HepG2 (cell line): Measurements from ENCODE around the gene AHCY. TPM values are rescaled to one million over a fixed set of nuclear protein-coding genes. Genes with fewer than 3 reads are reported as not detected.

ENCODE experiments used
- ATF7-NPFF ChIP-seq: sonication (generic); formaldehyde crosslinking; IDR thresholded peaks from 2 replicates; pipeline ENCODE4 v1.8.1; 2023; ENCODE audit warnings: mild to moderate bottlenecking, low read depth, missing genetic modification reagents, moderate library complexity
- CREM ChIP-seq, 2 experiments: sonication (generic) in 1 of 2; formaldehyde crosslinking in 1 of 2; IDR thresholded peaks; 2 replicates each; pipeline versions ENCODE4 v1.4.0 to v1.6.1; 2016 to 2020; ENCODE audit warnings: antibody characterized with exemption in 1 of 2, mild to moderate bottlenecking in 1 of 2, missing genetic modification reagents in 1 of 2
- ELF4 ChIP-seq: sonication (generic); formaldehyde crosslinking; IDR thresholded peaks from 2 replicates; pipeline ENCODE4 v1.5.0; 2020; ENCODE audit warnings: missing genetic modification reagents, mild to moderate bottlenecking, moderate library complexity, borderline replicate concordance
- POGK ChIP-seq: sonication (generic); formaldehyde crosslinking; conservative IDR thresholded peaks from 2 replicates; pipeline ENCODE4 v1.8.0; 2022; ENCODE audit warnings: mild to moderate bottlenecking, moderate library complexity, missing genetic modification reagents
- SNAPC4 ChIP-seq: sonication (generic); formaldehyde crosslinking; IDR thresholded peaks from 2 replicates; pipeline ENCODE4 v1.4.0; 2020; ENCODE audit warnings: mild to moderate bottlenecking, missing genetic modification reagents
- ZNF256 ChIP-seq: sonication (generic); formaldehyde crosslinking; conservative IDR thresholded peaks from 2 replicates; pipeline ENCODE4 v1.4.0; 2020; ENCODE audit warnings: missing genetic modification reagents
- ZNF776 ChIP-seq: sonication (generic); formaldehyde crosslinking; IDR thresholded peaks from 2 replicates; pipeline ENCODE4 v1.4.0; 2020; ENCODE audit warnings: mild to moderate bottlenecking, missing genetic modification reagents
- ZSCAN30 ChIP-seq: sonication (generic); formaldehyde crosslinking; IDR thresholded peaks from 2 replicates; pipeline ENCODE4 v1.5.0; 2020; ENCODE audit warnings: mild to moderate bottlenecking, missing genetic modification reagents
- polyA plus RNA-seq, 8 experiments: library from polyadenylated mRNA; depleted of rRNA in 3 of 8; stranded (reverse) in 7 of 8; unstranded in 1 of 8; fragments of >200 nt; fragmentation: Illumina TruSeq in 4 of 8; extraction: Trizol in 4 of 8; gene quantifications; 2 replicates each; pipeline versions ENCODE4 v1.2.1 to v1.2.3, GENCODE V29; 2011 to 2016; ENCODE audit warnings: low read depth in 4 of 8, missing spikeins in 1 of 8, mixed read lengths in 1 of 8; ENCODE audit not compliant: insufficient read depth in 1 of 8
- total RNA-seq, 5 experiments: library from RNA; depleted of rRNA; stranded (reverse); fragments of >200 nt; fragmentation: Illumina TruSeq; extraction: Trizol; gene quantifications; 2 replicates each; pipeline ENCODE4 v1.2.3, GENCODE V29; 2016; ENCODE audit warnings: low read depth in 1 of 5
- TF ChIP-seq, protein P1 (sequence below): sonication (generic); formaldehyde crosslinking; IDR thresholded peaks from 2 replicates; pipeline ENCODE4 v1.4.0; 2020; ENCODE audit warnings: missing genetic modification reagents, borderline replicate concordance
- TF ChIP-seq, protein P2 (sequence below): IDR thresholded peaks from 2 replicates; pipeline ENCODE4 v1.6.1; 2012; ENCODE audit warnings: low read length, improper control_type of control experiment
- TF ChIP-seq, protein P3 (sequence below): IDR thresholded peaks from 2 replicates; pipeline ENCODE4 v1.6.1; 2016; ENCODE audit warnings: mild to moderate bottlenecking
- TF ChIP-seq, protein P4 (sequence below): IDR thresholded peaks from 2 replicates; pipeline ENCODE4 v1.6.1; 2016

Gene AHCY
- total and polyA plus RNA-seq, 2 of the 13 experiments (the other 11 are each of a cell fraction or from before 2014, with no cell fraction given), result 407 to 419 TPM

GRCh38 chr20:34302723-34303533, at the start of gene AHCY (continued):
- TF ChIP-seq SNAPC4 (peak; percentile 98), POGK (CRISPR knock-in tag) (peak; percentile 86), ZSCAN30 (CRISPR knock-in tag) (0 out of 2 replicates have a peak, but pooled peaks have one; percentile 77), CREM (IDR thresholded peaks at IDR 0.05) (peak; percentile 49), CREM (CRISPR knock-in tag; IDR thresholded peaks at IDR 0.05) (no peak), ATF7-NPFF (CRISPR knock-in tag) (peak; percentile 99), ELF4 (CRISPR knock-in tag) (peak; percentile 95), ZNF776 (CRISPR knock-in tag) (peak; percentile 93), ZNF256 (CRISPR knock-in tag) (no peak; the same call in 1 of the 2 replicates)
- TF ChIP-seq, protein P1, sequence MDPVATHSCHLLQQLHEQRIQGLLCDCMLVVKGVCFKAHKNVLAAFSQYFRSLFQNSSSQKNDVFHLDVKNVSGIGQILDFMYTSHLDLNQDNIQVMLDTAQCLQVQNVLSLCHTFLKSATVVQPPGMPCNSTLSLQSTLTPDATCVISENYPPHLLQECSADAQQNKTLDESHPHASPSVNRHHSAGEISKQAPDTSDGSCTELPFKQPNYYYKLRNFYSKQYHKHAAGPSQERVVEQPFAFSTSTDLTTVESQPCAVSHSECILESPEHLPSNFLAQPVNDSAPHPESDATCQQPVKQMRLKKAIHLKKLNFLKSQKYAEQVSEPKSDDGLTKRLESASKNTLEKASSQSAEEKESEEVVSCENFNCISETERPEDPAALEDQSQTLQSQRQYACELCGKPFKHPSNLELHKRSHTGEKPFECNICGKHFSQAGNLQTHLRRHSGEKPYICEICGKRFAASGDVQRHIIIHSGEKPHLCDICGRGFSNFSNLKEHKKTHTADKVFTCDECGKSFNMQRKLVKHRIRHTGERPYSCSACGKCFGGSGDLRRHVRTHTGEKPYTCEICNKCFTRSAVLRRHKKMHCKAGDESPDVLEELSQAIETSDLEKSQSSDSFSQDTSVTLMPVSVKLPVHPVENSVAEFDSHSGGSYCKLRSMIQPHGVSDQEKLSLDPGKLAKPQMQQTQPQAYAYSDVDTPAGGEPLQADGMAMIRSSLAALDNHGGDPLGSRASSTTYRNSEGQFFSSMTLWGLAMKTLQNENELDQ, result peak; percentile 82; the same call in 1 of the 2 replicates
- TF ChIP-seq, protein P2, sequence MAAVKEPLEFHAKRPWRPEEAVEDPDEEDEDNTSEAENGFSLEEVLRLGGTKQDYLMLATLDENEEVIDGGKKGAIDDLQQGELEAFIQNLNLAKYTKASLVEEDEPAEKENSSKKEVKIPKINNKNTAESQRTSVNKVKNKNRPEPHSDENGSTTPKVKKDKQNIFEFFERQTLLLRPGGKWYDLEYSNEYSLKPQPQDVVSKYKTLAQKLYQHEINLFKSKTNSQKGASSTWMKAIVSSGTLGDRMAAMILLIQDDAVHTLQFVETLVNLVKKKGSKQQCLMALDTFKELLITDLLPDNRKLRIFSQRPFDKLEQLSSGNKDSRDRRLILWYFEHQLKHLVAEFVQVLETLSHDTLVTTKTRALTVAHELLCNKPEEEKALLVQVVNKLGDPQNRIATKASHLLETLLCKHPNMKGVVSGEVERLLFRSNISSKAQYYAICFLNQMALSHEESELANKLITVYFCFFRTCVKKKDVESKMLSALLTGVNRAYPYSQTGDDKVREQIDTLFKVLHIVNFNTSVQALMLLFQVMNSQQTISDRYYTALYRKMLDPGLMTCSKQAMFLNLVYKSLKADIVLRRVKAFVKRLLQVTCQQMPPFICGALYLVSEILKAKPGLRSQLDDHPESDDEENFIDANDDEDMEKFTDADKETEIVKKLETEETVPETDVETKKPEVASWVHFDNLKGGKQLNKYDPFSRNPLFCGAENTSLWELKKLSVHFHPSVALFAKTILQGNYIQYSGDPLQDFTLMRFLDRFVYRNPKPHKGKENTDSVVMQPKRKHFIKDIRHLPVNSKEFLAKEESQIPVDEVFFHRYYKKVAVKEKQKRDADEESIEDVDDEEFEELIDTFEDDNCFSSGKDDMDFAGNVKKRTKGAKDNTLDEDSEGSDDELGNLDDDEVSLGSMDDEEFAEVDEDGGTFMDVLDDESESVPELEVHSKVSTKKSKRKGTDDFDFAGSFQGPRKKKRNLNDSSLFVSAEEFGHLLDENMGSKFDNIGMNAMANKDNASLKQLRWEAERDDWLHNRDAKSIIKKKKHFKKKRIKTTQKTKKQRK, result no peak
- TF ChIP-seq, protein P3, sequence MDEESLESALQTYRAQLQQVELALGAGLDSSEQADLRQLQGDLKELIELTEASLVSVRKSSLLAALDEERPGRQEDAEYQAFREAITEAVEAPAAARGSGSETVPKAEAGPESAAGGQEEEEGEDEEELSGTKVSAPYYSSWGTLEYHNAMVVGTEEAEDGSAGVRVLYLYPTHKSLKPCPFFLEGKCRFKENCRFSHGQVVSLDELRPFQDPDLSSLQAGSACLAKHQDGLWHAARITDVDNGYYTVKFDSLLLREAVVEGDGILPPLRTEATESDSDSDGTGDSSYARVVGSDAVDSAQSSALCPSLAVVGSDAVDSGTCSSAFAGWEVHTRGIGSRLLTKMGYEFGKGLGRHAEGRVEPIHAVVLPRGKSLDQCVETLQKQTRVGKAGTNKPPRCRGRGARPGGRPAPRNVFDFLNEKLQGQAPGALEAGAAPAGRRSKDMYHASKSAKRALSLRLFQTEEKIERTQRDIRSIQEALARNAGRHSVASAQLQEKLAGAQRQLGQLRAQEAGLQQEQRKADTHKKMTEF (CRISPR knock-in tag), result peak; percentile 99
- TF ChIP-seq, protein P4, sequence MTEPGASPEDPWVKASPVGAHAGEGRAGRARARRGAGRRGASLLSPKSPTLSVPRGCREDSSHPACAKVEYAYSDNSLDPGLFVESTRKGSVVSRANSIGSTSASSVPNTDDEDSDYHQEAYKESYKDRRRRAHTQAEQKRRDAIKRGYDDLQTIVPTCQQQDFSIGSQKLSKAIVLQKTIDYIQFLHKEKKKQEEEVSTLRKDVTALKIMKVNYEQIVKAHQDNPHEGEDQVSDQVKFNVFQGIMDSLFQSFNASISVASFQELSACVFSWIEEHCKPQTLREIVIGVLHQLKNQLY (CRISPR knock-in tag), result peak; percentile 5; the same call in 1 of the 2 replicates
